NCI-H2171 treated with DMSO at 0.1 percent for 48 hours (cell line): ENCODE results near the gene PRR33.

Source experiments
- DNase-seq: peaks from one replicate; lab custom pipeline; 2025; lab: John Stamatoyannopoulos, UW

PRR33 gene

GRCh38 chr11:1927848-1928469, 36.3 kb upstream of the PRR33 start:
- no peak for DNase-seq

GRCh38 chr11:1927026-1927847, 35.5 kb upstream of the PRR33 start:
- no peak for DNase-seq

GRCh38 chr11:1926156-1927025, 34.7 kb upstream of the PRR33 start:
- DNase-seq: no peak

GRCh38 chr11:1925373-1926155, 33.9 kb upstream of the PRR33 start:
- no peak for DNase-seq

- DNase-seq: no peak
Measured at GRCh38 chr11:1924646-1925372, 33.1 kb upstream of the PRR33 start.

GRCh38 chr11:1924181-1924580, 32.5 kb upstream of the PRR33 start:
- no peak for DNase-seq

GRCh38 chr11:1923201-1923956, 31.7 kb upstream of the PRR33 start:
- no peak for DNase-seq

GRCh38 chr11:1922481-1923081, 30.9 kb upstream of the PRR33 start:
- no peak for DNase-seq

- DNase-seq: no peak
Measured at GRCh38 chr11:1921574-1922141, 30.0 kb upstream of the PRR33 start.

GRCh38 chr11:1920909-1921573, 29.3 kb upstream of the PRR33 start:
- no peak for DNase-seq

GRCh38 chr11:1920128-1920908, 28.6 kb upstream of the PRR33 start:
- no peak for DNase-seq

- DNase-seq: no peak
Measured at GRCh38 chr11:1919391-1920127, 27.9 kb upstream of the PRR33 start, which contains the start of gene TNNT3. TNNT3 (plus strand) TSS chr11:1919703; CDS start chr11:1922875, 3,172 bp downstream.

GRCh38 chr11:1918436-1919315, 27.0 kb upstream of the PRR33 start:
- DNase-seq: no peak

- no peak for DNase-seq
Measured at GRCh38 chr11:1917523-1918435, 26.1 kb upstream of the PRR33 start.

- DNase-seq: no peak
Measured at GRCh38 chr11:1916986-1917522, 25.4 kb upstream of the PRR33 start.
